HG03045 (cell line): ENCODE data around the gene GRK3.
A peak's percentile ranks its signal among the peaks of the same experiment; 100 is the strongest.

Experiments
- ATAC-seq: cut with Tn5 transposase; IDR thresholded peaks from one replicate; pipeline ENCODE4 v1.9.1; 2021; ENCODE audit warnings: mild to moderate bottlenecking, moderate library complexity; ENCODE audit not compliant: unreplicated experiment

Gene GRK3

GRCh38 chr22:25656724-25657123 lies 92.2 kb downstream of the GRK3 start:
- peak; percentile 73 for ATAC-seq

DNA sequence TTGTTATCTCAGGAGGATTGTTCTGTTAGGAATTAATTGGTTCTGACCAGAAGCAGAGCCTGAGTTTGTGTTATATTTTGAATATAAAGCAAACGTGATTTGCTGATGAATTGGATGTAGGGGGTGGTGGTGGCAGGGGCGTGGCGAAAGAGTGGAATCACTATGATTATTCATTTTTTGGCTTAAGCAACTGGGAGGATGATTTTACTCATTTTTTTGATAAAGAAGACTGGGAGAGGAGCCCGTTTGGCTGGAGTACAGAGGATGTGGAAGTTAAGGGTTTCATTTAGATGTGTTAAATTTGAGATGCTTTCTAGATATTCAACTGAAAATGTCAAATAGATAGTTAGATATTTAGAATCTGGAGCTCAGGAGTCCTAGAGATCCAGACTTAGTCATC lies 94.2 kb downstream of the GRK3 start:
- ATAC-seq: no peak

GRCh38 chr22:25659413-25659812 lies 94.9 kb downstream of the GRK3 start:
- no peak for ATAC-seq

GRCh38 chr22:25660336-25660735 lies 95.9 kb downstream of the GRK3 start:
- ATAC-seq: no peak

- no peak for ATAC-seq
Measured at GRCh38 chr22:25661073-25661472, 96.6 kb downstream of the GRK3 start.

- no peak for ATAC-seq
Measured at GRCh38 chr22:25663654-25664053, 99.2 kb downstream of the GRK3 start.

GRCh38 chr22:25666308-25666707 lies 101.8 kb downstream of the GRK3 start:
- ATAC-seq: no peak

GRCh38 chr22:25668437-25668836 lies 104.0 kb downstream of the GRK3 start:
- ATAC-seq: no peak

- ATAC-seq: no peak
Measured at GRCh38 chr22:25669253-25670069, 105.0 kb downstream of the GRK3 start.

- ATAC-seq: no peak
Measured at GRCh38 chr22:25670070-25670461, 105.6 kb downstream of the GRK3 start.

DNA sequence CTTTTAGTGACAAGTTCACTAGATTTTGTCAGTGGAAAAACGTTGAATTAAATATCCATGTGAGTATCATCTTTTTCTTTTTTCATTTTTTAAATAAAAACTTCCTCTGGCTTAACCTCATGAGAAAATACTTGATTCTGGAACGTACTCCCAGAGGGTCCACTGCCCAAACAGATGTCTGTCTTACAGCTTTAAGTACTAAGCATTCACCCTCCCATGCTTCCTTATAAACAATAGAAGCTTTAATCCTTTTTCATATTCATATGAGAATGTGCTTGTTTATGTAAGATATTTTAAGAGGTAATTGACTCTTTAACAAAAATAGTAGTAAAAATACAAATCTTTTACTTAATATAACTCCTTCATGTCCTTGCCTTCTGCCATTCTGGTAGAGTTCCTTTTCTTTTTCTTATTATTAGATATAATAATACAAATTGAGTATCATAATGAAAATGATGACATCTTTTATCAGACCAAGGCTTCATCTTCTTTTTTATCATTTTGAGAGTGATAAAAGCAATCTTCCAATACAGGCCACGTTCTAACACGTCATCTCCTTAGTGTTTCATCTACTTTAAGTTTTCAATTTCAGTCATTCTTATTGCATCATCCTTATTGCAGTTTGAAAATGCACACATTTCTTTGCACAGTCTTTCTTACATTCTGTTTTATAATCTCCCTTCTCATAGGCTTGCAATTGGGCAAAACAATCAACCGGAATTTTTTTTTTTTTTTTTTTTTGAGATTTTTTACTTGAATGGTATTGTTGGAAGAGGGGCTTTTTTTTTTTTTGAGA lies 108.0 kb downstream of the GRK3 start:
- no peak for ATAC-seq

GRCh38 chr22:25673713-25674112 lies 109.2 kb downstream of the GRK3 start:
- ATAC-seq: no peak

GRCh38 chr22:25677631-25678030 lies 113.2 kb downstream of the GRK3 start:
- ATAC-seq: no peak

- ATAC-seq: no peak
Measured at GRCh38 chr22:25680051-25680450, 115.6 kb downstream of the GRK3 start.

DNA sequence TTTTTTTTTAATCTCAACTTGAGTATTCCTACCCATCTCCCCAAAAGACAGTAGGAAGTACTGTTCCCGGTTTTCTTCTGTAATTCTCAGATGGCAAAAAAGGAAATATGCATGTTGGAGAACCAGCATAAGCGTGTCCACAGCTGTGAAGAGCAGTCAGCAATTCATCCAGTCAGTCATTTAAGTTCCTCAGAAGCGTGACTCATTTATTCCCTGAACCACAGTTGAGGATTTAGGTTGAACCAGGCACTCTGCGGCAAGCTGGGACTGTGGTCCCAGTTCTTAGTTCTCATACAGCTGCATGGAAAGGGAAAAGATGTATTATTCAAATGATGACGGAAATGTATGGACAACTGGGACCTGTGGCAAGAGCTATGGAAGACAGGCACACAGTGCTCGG lies 116.5 kb downstream of the GRK3 start:
- no peak for ATAC-seq

- no peak for ATAC-seq
Measured at GRCh38 chr22:25682109-25682508, 117.6 kb downstream of the GRK3 start.

DNA sequence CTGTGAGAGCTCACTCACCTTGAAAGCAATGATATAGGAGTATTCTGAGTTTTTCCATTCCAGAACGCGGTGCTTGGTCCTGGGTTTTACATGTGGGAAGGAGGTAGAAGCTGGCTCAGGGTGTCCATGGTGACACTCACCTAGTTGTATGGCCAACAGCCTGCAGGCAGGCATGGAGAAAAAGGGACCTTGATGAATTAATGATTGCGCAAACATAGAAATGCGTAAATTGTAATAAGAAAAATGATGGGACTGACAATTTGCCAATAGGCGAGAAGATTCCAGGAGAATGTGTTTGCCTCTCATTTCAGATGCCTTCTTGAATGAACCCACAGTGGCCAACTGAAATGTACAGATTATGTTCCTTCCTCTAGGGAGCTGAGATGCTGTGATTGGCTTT lies 124.2 kb downstream of the GRK3 start:
- ATAC-seq: no peak

DNA sequence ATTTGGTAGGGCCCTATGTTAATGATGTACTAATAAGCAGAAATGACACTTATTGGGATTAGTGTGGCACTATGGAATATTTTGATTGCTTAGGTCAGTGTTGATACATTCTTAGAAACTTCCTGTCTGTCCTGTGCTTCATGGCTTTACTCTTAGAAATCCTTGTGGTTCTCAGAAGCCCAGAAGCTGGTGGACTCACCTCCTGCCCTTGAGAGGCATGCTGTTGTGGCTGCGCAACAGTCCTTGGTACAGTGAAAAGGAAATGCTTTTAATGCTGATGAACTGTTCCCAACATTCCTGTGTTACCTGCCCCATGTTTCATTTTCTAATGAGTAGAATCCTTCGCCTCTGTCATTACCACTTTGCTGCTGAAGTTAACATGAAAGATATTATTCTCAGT lies 125.2 kb downstream of the GRK3 start:
- ATAC-seq: no peak

DNA sequence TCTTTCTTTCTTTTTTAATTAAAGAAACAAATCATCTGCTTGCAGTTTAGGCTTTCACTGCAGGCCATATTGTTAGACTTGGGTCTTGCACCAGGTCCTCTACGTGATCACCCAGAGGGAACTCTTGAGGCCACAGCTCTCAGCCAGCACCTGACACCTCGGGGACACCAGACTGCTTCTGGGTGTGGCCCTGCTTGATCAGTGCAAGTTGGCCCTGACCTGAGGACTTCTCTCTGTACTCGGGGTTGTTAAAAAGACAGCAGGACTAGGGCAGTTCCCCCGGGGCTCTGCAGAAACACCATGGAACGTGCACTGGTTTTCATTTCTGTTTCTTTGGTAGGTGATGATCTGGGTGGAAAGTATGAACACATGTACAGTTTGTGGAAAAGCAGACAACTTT lies 126.3 kb downstream of the GRK3 start:
- ATAC-seq: no peak

GRCh38 chr22:25692397-25693267 lies 128.2 kb downstream of the GRK3 start:
- ATAC-seq: no peak

GRCh38 chr22:25693268-25693565 lies 128.7 kb downstream of the GRK3 start:
- ATAC-seq: no peak
